Esophagus muscularis mucosa (tissue), 4 donors: Measurements from ENCODE around the gene NAV3. TPM values are rescaled to one million over a fixed set of nuclear protein-coding genes. Genes with fewer than 3 reads are reported as not detected.

Experiments used
- DNase-seq: peaks from one replicate; pipeline ENCODE4 v3.0.0-alpha.2; 2017; ENCODE audit errors: extremely low spot score
- H3K27ac ChIP-seq, 4 donors: fragments of 200-600 bp; sonication (generic); replicated peaks in 1 of 4; 1 replicate in 3 of 4; 2 replicates in 1 of 4; pipeline ENCODE4 v1.5.1; 2016 to 2019; ENCODE audit warnings: mild to moderate bottlenecking in 1 of 4
- H3K27me3 ChIP-seq, 4 donors: fragments of 200-600 bp; sonication (generic); one replicate each; pipeline versions ENCODE4 v1.5.1 to v1.6.0; 2016 to 2019
- H3K36me3 ChIP-seq, 4 donors: fragments of 200-600 bp; sonication (generic); one replicate each; pipeline ENCODE4 v1.5.1; 2016 to 2019
- H3K4me1 ChIP-seq, 4 donors: fragments of 200-600 bp; sonication (generic); one replicate each; pipeline ENCODE4 v1.5.1; 2016 to 2019
- H3K4me3 ChIP-seq, 4 donors: fragments of 200-600 bp; sonication (generic); 1 replicate in 2 of 4; 2 replicates in 2 of 4; pipeline ENCODE4 v1.5.1; 2016 to 2019; ENCODE audit warnings: mild to moderate bottlenecking in 4 of 4, moderate library complexity in 1 of 4
- H3K9me3 ChIP-seq, 4 donors: fragments of 200-600 bp; sonication (generic); 1 replicate in 3 of 4; 2 replicates in 1 of 4; pipeline ENCODE4 v1.5.1; 2016 to 2019
- EP300 ChIP-seq: sonication (generic); formaldehyde crosslinking; IDR thresholded peaks from one replicate; pipeline ENCODE4 v1.6.1; 2017; ENCODE audit warnings: antibody characterized with exemption
- POLR2A ChIP-seq: fragments of 450-650 bp; IDR thresholded peaks from one replicate; pipeline ENCODE4 v1.6.1; 2017; ENCODE audit warnings: antibody characterized with exemption, moderate library complexity, mild to moderate bottlenecking, low read depth
- POLR2AphosphoS5 ChIP-seq, 2 donors: sonication (generic); formaldehyde crosslinking; IDR thresholded peaks; one replicate each; pipeline ENCODE4 v1.6.1; 2017; ENCODE audit warnings: antibody characterized with exemption in 2 of 2
- WGBS: methylation state at CpG from one replicate; pipeline ENCODE4 v1.1.5; 2018; 5-methylcytosine and 5-hydroxymethylcytosine counted together
- intact Hi-C: fragments of 100-400 bp; cut with DNase I; formaldehyde crosslinking; loops from one replicate; pipeline ENCODE4 v1.15.1; 2023
- total RNA-seq, 4 donors: library from RNA; depleted of rRNA; stranded (reverse); fragments of >200 nt; gene quantifications; one replicate each; pipeline versions ENCODE4 v1.1.0 to v1.2.1, GENCODE V29; 2016
- TF ChIP-seq, protein P1 (sequence below), 3 experiments: fragments of 200-600 bp in 2 of 3; fragments of 450-650 bp in 1 of 3; sonication (generic) in 2 of 3; IDR thresholded peaks; one replicate each; pipeline ENCODE4 v1.5.1; 2017 to 2019; ENCODE audit warnings: antibody characterized with exemption in 3 of 3, mild to moderate bottlenecking in 2 of 3, moderate library complexity in 1 of 3

NAV3 gene
- total RNA-seq, 4 donors from 2014 or later: 4.3 to 9.6 (median 5.4) TPM

DNA sequence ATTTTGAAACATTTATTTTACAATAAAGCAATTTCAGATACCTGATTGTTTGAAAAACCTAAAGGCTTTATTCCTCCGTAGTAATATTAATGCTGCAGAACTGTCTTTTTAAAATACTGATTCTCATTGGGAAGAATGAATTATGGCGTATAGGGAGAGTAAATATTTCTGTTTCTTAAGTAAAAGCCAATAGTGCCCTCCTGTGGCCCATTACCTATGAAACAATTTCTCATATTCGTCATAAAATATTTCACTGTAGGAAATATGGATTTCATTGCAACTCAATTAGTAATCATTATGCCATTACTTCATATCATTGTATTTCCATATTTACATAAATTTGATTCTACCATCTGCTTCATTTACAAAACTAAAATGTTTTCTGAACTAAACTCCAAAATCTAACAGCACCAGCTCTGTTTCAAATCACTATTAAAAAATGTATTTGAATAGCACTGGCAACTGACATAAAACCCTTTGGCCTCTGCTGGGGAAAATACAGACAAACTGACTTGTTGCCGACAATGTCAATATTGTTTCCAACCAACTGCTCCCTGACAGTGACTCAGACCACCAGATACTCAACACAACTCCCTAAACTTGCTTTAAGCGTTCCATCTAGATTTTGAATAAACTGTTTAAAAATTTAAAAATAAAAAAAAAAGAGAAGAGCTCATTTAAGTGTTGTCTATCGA is 290.3 kb downstream of the NAV3 start:
- H3K27me3 ChIP-seq: no peaks in the 10 kb centered on the region
- WGBS: 69% methylated on average over 6 of the region's 6 CpGs
- intact Hi-C loops: no loop called here
- no peak for TF ChIP-seq POLR2AphosphoS5 (IDR thresholded peaks at IDR 0.05)
- no peak for TF ChIP-seq EP300
- TF ChIP-seq POLR2A: no peak
- TF ChIP-seq, protein P1, sequence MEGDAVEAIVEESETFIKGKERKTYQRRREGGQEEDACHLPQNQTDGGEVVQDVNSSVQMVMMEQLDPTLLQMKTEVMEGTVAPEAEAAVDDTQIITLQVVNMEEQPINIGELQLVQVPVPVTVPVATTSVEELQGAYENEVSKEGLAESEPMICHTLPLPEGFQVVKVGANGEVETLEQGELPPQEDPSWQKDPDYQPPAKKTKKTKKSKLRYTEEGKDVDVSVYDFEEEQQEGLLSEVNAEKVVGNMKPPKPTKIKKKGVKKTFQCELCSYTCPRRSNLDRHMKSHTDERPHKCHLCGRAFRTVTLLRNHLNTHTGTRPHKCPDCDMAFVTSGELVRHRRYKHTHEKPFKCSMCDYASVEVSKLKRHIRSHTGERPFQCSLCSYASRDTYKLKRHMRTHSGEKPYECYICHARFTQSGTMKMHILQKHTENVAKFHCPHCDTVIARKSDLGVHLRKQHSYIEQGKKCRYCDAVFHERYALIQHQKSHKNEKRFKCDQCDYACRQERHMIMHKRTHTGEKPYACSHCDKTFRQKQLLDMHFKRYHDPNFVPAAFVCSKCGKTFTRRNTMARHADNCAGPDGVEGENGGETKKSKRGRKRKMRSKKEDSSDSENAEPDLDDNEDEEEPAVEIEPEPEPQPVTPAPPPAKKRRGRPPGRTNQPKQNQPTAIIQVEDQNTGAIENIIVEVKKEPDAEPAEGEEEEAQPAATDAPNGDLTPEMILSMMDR (IDR thresholded peaks at IDR 0.05): peak in 1 of 3 experiments; percentile 13
- no peaks in the 10 kb centered on the region for H3K36me3 ChIP-seq
- H3K27ac ChIP-seq: no peak overlapping the region
- no peaks in the 10 kb centered on the region for H3K4me1 ChIP-seq
- no peak overlapping the region for H3K4me3 ChIP-seq
- H3K9me3 ChIP-seq: no peaks in the 10 kb centered on the region
- DNase-seq: no peak

DNA sequence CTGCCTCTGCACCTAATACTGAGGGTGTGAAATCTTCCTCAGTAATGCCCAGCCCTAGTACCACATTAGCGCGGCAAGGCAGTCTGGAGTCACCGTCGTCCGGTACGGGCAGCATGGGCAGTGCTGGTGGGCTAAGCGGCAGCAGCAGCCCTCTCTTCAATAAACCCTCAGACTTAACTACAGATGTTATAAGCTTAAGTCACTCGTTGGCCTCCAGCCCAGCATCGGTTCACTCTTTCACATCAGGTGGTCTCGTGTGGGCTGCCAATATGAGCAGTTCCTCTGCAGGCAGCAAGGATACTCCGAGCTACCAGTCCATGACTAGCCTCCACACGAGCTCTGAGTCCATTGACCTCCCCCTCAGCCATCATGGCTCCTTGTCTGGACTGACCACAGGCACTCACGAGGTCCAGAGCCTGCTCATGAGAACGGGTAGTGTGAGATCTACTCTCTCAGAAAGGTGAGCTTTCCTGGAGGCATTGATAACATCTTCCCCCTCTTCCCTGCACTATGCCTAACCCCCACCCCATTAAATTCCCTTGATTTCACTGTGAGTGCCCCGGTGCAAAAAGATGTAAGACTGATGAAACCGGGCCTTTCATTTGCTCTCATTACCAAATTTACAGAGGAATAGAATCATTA is 291.4 kb downstream of the NAV3 start:
- 93% methylated on average over 15 of the region's 16 CpGs for WGBS
- intact Hi-C loops: no loop called here
- DNase-seq: no peak

DNA sequence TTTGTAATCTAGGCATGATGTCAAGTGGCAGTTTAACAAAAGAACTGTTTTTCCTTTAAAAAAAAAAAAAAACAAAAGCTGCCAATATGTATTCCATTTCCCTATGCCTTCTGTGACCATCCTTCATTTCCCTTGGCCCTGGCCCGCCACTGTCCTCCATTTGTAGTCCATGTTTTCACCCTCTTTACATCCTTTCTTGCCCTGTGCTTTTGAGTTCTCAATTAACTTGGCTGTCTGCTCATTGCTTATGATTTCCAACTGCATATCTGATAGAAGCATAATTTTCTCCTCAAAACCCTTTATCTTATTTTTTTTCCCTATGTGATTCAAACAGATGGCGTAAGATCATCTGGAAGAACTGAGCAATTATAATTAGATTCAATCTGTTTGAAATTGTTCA is 297.5 kb downstream of the NAV3 start:
- no peak overlapping the region for H3K27ac ChIP-seq
- no peaks in the 10 kb centered on the region for H3K27me3 ChIP-seq
- no peaks in the 10 kb centered on the region for H3K9me3 ChIP-seq
- H3K4me1 ChIP-seq: no peaks in the 10 kb centered on the region
- 80% methylated on average over 2 of the region's 2 CpGs for WGBS
- H3K4me3 ChIP-seq: no peak overlapping the region
- intact Hi-C loops: no loop called here
- TF ChIP-seq EP300 (no peak), POLR2A (no peak), POLR2AphosphoS5 (IDR thresholded peaks at IDR 0.05) (no peak)
- TF ChIP-seq, protein P1 (IDR thresholded peaks at IDR 0.05): no peak
- DNase-seq: no peak
- H3K36me3 ChIP-seq: no peaks in the 10 kb centered on the region

More for the DNA sequence above, 291.4 kb downstream of the NAV3 start:
- no peaks in the 10 kb centered on the region for H3K27me3 ChIP-seq
- no peaks in the 10 kb centered on the region for H3K9me3 ChIP-seq
- no peaks in the 10 kb centered on the region for H3K36me3 ChIP-seq
- no peak overlapping the region for H3K27ac ChIP-seq
- no peak for TF ChIP-seq EP300
- TF ChIP-seq, protein P1 (IDR thresholded peaks at IDR 0.05): no peak
- TF ChIP-seq POLR2A: no peak
- TF ChIP-seq POLR2AphosphoS5 (IDR thresholded peaks at IDR 0.05): no peak
- no peaks in the 10 kb centered on the region for H3K4me1 ChIP-seq
- no peak overlapping the region for H3K4me3 ChIP-seq

DNA sequence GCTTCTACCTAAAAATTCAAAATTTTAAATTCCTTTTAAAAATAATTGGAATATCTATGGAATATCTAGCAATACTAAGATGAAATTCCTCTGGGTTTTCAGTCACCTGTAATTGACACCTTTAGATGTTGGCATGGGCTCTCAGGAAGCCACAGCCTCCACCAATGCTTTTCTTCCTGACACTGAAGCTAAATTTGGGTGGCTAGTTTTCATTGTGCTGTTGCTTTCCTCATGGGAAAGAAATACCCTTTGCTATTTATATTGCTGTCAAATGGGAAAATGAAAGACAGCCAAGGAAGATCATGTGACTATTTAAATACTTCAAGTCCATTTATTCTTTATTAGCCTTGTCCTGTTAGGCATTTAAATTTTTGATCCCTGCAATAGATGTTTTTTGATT is 313.0 kb downstream of the NAV3 start:
- no peaks in the 10 kb centered on the region for H3K9me3 ChIP-seq
- intact Hi-C loops: no loop called here
- TF ChIP-seq POLR2AphosphoS5 (IDR thresholded peaks at IDR 0.05) (no peak), EP300 (no peak), POLR2A (no peak)
- TF ChIP-seq, protein P1 (IDR thresholded peaks at IDR 0.05): no peak
- H3K27ac ChIP-seq: no peak overlapping the region
- H3K4me3 ChIP-seq: no peak overlapping the region
- no peaks in the 10 kb centered on the region for H3K36me3 ChIP-seq
- no peaks in the 10 kb centered on the region for H3K27me3 ChIP-seq
- DNase-seq: no peak
- peaks cover 0 to 4% (median 0%) of the 10 kb centered on the region in 4 donors for H3K4me1 ChIP-seq
